Fibroblast of skin of back (primary cell): ENCODE data around the gene MAP4K4.
A peak's percentile ranks its signal among the peaks of the same experiment; 100 is the strongest.
"Not testable (repeated sequence)": the region's sequence is repeated elsewhere in the genome, so short reads cannot be mapped to it uniquely, and the experiment has no call there.

Experiments
- DNase-seq: peaks from one replicate; pipeline ENCODE4 v3.0.0-alpha.2; 2013

MAP4K4 gene

DNA sequence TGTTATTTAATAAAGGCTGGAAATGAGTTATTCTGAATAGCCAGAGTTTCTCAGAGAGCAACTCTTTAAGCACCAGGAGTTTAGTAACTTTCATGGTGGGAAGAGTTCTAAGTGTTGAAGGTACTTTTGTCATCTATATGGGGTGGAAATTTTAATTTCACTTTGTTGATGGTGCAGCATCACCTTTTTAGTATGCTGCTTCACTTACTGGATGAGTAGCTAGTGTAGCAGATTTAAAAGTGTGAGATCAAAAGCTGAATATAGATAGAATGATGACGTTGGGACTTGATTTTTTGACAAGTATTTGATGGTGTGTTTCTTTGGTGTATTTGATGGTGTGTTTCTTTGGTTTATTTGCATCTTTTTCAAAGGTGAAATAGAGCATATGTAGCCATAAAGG is 47.3 kb downstream of the MAP4K4 start:
- no peak for DNase-seq

GRCh38 chr2:101745711-101746694 is 48.5 kb downstream of the MAP4K4 start:
- DNase-seq = peak; percentile 91

DNA sequence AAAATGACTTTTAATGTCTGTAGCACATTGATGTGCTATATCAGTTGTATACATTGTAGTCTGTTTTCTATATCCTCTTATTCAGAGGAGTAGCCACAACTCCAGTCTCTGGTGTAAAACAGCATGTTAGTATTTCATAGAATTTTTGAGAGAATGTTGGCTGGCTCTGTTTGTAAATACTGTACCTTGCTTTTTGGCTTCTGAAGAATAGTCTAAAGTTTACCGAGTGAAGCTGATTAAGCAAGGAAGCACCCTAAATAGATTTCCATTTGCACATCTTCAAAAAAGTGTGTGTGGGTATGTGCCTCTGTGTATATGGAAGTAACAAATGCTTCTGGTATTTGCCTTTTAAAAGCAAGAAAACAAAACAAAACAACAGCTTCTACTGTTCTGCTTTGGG is 50.5 kb downstream of the MAP4K4 start:
- no peak for DNase-seq

DNA sequence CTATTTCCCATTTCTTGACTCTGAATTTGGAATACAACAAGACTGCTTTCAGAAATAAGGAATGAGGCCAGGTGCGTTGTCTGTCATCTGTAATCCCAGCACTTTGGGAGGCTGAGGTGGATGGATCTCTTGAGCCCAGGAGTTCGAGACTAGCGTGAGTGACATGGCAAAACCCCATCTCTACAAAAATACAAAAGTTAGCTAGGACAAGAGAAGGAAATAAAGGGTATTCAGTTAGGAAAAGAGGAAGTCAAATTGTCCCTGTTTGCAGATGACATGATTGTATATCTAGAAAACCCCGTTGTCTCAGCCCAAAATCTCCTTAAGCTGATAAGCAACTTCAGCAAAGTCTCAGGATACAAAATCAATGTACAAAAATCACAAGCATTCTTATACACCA is 51.0 kb downstream of the MAP4K4 start:
- DNase-seq = not testable (repeated sequence)

GRCh38 chr2:101750688-101751087 is 53.2 kb downstream of the MAP4K4 start:
- no peak for DNase-seq

GRCh38 chr2:101751276-101751815 is 53.8 kb downstream of the MAP4K4 start:
- no peak for DNase-seq

GRCh38 chr2:101751875-101752619 is 54.5 kb downstream of the MAP4K4 start:
- DNase-seq = no peak

GRCh38 chr2:101752716-101753616 is 55.5 kb downstream of the MAP4K4 start:
- peak; percentile 73 for DNase-seq

DNA sequence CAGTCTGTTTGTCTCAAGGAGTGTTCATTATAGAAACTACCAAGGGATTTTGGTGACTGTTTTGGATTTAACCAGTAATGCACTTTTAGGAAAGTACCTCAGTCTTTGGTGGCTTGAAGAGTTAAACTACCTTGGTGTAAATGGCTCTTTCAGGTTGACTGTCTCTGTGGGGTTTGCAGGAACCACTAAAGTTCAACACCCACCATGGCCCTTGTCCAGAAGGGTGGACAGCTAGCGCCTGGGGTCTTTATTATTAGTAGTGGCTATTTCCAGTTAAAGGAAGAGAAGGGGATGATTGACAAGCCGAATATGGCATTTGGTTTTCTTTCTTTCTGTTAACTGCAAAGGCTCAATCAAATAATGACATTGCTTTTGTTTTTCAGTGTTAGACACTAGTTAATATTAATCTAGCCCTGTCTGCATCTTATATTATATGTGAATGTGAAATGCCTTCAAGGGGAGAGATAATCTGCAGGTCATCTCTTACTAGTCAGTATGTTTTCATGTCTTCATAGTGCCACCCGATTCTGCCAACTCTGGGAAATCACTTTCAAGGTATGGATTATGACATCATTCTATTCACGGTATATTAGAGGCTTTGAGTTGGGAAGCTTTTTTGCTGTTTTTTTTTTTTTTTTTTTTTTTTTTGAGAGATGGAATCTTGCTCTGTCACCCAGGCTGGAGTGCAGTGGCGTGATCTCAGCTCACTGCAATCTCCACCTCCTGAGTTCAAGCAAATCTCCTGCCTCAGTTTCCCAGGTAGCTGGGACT is 56.4 kb downstream of the MAP4K4 start:
- DNase-seq = no peak

DNA sequence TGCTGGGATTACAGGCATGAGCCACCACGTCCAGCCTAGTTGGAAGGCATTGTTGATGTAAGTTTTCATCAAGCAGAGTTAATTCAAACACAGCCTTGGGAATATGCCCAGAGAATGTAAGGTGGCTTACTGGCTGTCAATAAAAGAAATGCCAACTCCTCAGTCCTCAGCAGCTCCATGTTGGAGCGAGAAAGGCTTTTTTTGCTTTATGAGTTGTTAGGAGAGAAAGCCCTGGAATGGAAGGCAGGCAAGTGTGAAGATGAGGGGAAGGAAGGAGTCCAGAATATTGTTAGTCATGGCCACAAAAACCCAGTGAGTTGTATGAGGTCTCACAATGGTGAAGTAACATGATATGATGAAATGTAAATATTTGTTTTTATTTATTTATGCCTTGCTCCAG is 57.1 kb downstream of the MAP4K4 start:
- DNase-seq = peak; percentile 56

- DNase-seq = no peak
Observed at GRCh38 chr2:101756266-101756665, 58.8 kb downstream of the MAP4K4 start.

GRCh38 chr2:101758001-101758400 is 60.5 kb downstream of the MAP4K4 start:
- peak; percentile 83 for DNase-seq

DNA sequence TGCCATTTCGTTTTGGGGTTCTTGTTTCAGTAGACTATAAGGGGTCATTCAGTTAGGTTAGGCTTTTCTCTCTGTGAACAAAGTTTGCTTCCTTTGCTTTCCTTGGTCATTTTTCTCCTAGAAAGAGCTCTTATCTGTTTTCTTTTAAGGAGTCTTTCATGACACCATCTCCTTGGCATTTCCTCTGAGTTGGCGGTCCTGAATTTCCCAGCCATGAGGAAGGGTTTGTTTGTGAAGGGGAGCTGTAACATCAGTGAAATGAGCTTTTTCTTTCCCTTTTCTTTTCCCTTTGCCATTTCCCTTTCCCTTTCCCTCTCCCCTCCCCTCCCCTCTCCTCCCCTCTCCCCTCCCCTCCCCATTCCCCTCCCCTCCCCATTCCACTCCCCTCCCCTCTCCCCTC is 61.7 kb downstream of the MAP4K4 start:
- peak; percentile 99 for DNase-seq

- no peak for DNase-seq
Observed at GRCh38 chr2:101762451-101763171, 65.1 kb downstream of the MAP4K4 start.

GRCh38 chr2:101763496-101764333 is 66.2 kb downstream of the MAP4K4 start:
- peak; percentile 59 for DNase-seq

- no peak for DNase-seq
Observed at GRCh38 chr2:101766337-101766736, 68.8 kb downstream of the MAP4K4 start.

- peak; percentile 99 for DNase-seq
Observed at GRCh38 chr2:101766871-101767739, 69.6 kb downstream of the MAP4K4 start.

GRCh38 chr2:101768556-101769220 is 71.2 kb downstream of the MAP4K4 start:
- no peak for DNase-seq
